ENCODE measurements around the gene COL23A1. TPM values are rescaled to one million over a fixed set of nuclear protein-coding genes. Genes with fewer than 3 reads are reported as not detected.

The COL23A1 gene
- total RNA-seq, 4 donors from 2014 or later = 7.9 to 20.4 (median 12.0) TPM

- no peaks in the 10 kb centered on the region for H3K36me3 ChIP-seq
- no peak overlapping the region for H3K27ac ChIP-seq
- peak overlapping the region in 2 of 4 donors; percentile 5 to 41 for H3K4me3 ChIP-seq
Measured at GRCh38 chr5:178576591-178577351, 13.4 kb downstream of the COL23A1 start.

GRCh38 chr5:178573216-178573615 is 17.0 kb downstream of the COL23A1 start:
- no peak for DNase-seq (ENCODE audit: low spot score in 2 of 2)
- H3K4me1 ChIP-seq = peaks cover 0 to 7% (median 0%) of the 10 kb centered on the region in 4 donors
- H3K9me3 ChIP-seq = peaks cover 0 to 13% (median 0%) of the 10 kb centered on the region in 4 donors
- whole genome bisulfite sequencing, 2 donors = 80 to 85% methylated on average over 7 of the region's 7 CpGs
- no peak overlapping the region for H3K4me3 ChIP-seq
- no peak overlapping the region for H3K27ac ChIP-seq
- H3K27me3 ChIP-seq = peaks cover 0 to 29% of the 10 kb centered on the region in 2 donors
- H3K36me3 ChIP-seq = no peaks in the 10 kb centered on the region
- TF ChIP-seq POLR2A (IDR thresholded peaks at IDR 0.05) (no peak), EP300 (IDR thresholded peaks at IDR 0.05) (no peak), CTCF (IDR thresholded peaks at IDR 0.05) (no peak)

More at GRCh38 chr5:178576591-178577351, 13.4 kb downstream of the COL23A1 start:
- Histone ChIP-seq H3K27me3 (peaks cover 0 to 33% of the 10 kb centered on the region in 2 donors), H3K9me3 (peaks cover 0 to 6% (median 0%) of the 10 kb centered on the region in 4 donors), H3K4me1 (peaks cover 0 to 7% (median 0%) of the 10 kb centered on the region in 4 donors)
- no peak for DNase-seq (ENCODE audit: low spot score in 2 of 2)
- TF ChIP-seq EP300 (IDR thresholded peaks at IDR 0.05) (no peak), CTCF (IDR thresholded peaks at IDR 0.05) (no peak), POLR2A (IDR thresholded peaks at IDR 0.05) (no peak)
- WGBS, 2 donors = 0 to 6% methylated on average over 2 to 22 of the region's 92 CpGs

- Histone ChIP-seq H3K9me3 (peaks cover 0 to 13% (median 0%) of the 10 kb centered on the region in 4 donors), H3K36me3 (no peaks in the 10 kb centered on the region), H3K27ac (no peak overlapping the region), H3K4me3 (no peak overlapping the region), H3K27me3 (peaks cover 0 to 25% of the 10 kb centered on the region in 2 donors), H3K4me1 (peaks cover 0 to 7% (median 0%) of the 10 kb centered on the region in 4 donors)
- WGBS, 2 donors = 65 to 69% methylated on average over 4 of the region's 4 CpGs
- TF ChIP-seq EP300 (IDR thresholded peaks at IDR 0.05) (no peak), POLR2A (IDR thresholded peaks at IDR 0.05) (no peak), CTCF (IDR thresholded peaks at IDR 0.05) (no peak)
- DNase-seq (ENCODE audit: low spot score in 2 of 2) = no peak
Measured at GRCh38 chr5:178572617-178573016, 17.6 kb downstream of the COL23A1 start.

GRCh38 chr5:178569485-178569884 is 20.7 kb downstream of the COL23A1 start:
- H3K36me3 ChIP-seq = no peaks in the 10 kb centered on the region
- no peaks in the 10 kb centered on the region for H3K27me3 ChIP-seq
- no peak overlapping the region for H3K4me3 ChIP-seq
- DNase-seq (ENCODE audit: low spot score in 2 of 2) = no peak
- 46 to 54% methylated on average over 2 of the region's 2 CpGs for WGBS, 2 donors
- TF ChIP-seq EP300 (IDR thresholded peaks at IDR 0.05) (no peak), CTCF (IDR thresholded peaks at IDR 0.05) (no peak), POLR2A (IDR thresholded peaks at IDR 0.05) (no peak)
- no peak overlapping the region for H3K27ac ChIP-seq
- peaks cover 0 to 13% (median 0%) of the 10 kb centered on the region in 4 donors for H3K9me3 ChIP-seq
- no peaks in the 10 kb centered on the region for H3K4me1 ChIP-seq

GRCh38 chr5:178564811-178565550 is 25.2 kb downstream of the COL23A1 start:
- no peak for DNase-seq (ENCODE audit: low spot score in 2 of 2)
- Histone ChIP-seq H3K4me3 (no peak overlapping the region), H3K36me3 (no peaks in the 10 kb centered on the region), H3K27ac (no peak overlapping the region), H3K27me3 (no peaks in the 10 kb centered on the region), H3K9me3 (peaks cover 0 to 4% (median 0%) of the 10 kb centered on the region in 4 donors), H3K4me1 (no peaks in the 10 kb centered on the region)
- WGBS, 2 donors = 46% methylated on average over 12 of the region's 12 CpGs
- no peak for TF ChIP-seq CTCF (IDR thresholded peaks at IDR 0.05)
- TF ChIP-seq EP300 (IDR thresholded peaks at IDR 0.05) = no peak
- no peak for TF ChIP-seq POLR2A (IDR thresholded peaks at IDR 0.05)

Measured in tibial nerve (tissue), 4 donors.